GM12864 (cell line): ENCODE results near the gene PTEN.
"Not testable (repeated sequence)": the region's sequence is repeated elsewhere in the genome, so short reads cannot be mapped to it uniquely, and the experiment has no call there.

Source experiments
- DNase-seq: peaks from one replicate; pipeline ENCODE4 v3.0.0-alpha.2; 2011; ENCODE audit warnings: low read depth
- H3K4me3 ChIP-seq: 2 replicates; pipeline ENCODE4 v1.5.1; 2011; ENCODE audit warnings: mild to moderate bottlenecking, low read depth, low read length, control low read depth
- CTCF ChIP-seq: IDR thresholded peaks from 2 replicates; pipeline ENCODE4 v1.5.1; 2011; ENCODE audit warnings: low read depth, mild to moderate bottlenecking, moderate library complexity, low read length, control low read depth, inconsistent platforms; ENCODE audit errors: missing control alignments

Gene PTEN

GRCh38 chr10:87865241-87865881 is 1.9 kb downstream of the PTEN start:
- peak overlapping the region; percentile 98 for H3K4me3 ChIP-seq
- no peak for DNase-seq
- TF ChIP-seq CTCF, result no peak

- DNase-seq, result no peak
- no peak for TF ChIP-seq CTCF
- H3K4me3 ChIP-seq, result peak overlapping the region; percentile 98
Observed at GRCh38 chr10:87866412-87866974, 3.1 kb downstream of the PTEN start.

- TF ChIP-seq CTCF, result no peak
- peak overlapping the region; percentile 98 for H3K4me3 ChIP-seq
Observed at GRCh38 chr10:87867453-87867852, 4.0 kb downstream of the PTEN start.

GRCh38 chr10:87868277-87868676 is 4.9 kb downstream of the PTEN start:
- H3K4me3 ChIP-seq, result peak overlapping the region; percentile 98; the same call in 1 of the 2 replicates
- no peak for DNase-seq

More at GRCh38 chr10:87867453-87867852, 4.0 kb downstream of the PTEN start:
- no peak for DNase-seq

GRCh38 chr10:87869139-87869538 is 5.7 kb downstream of the PTEN start:
- not testable (repeated sequence) for DNase-seq
- H3K4me3 ChIP-seq, result peak overlapping the region; percentile 25; the same call in 1 of the 2 replicates

More at GRCh38 chr10:87868277-87868676, 4.9 kb downstream of the PTEN start:
- TF ChIP-seq CTCF, result no peak

- TF ChIP-seq CTCF, result no peak
- no peak for DNase-seq
- no peak overlapping the region for H3K4me3 ChIP-seq
Observed at GRCh38 chr10:87869773-87870551, 6.5 kb downstream of the PTEN start.

- DNase-seq, result no peak
- H3K4me3 ChIP-seq, result no peak overlapping the region
- TF ChIP-seq CTCF, result no peak
Observed at GRCh38 chr10:87872828-87873227, 9.4 kb downstream of the PTEN start.
